HTERT RPE-1 (cell line): ENCODE results near the gene SHC4.
"Not testable (repeated sequence)": the region's sequence is repeated elsewhere in the genome, so short reads cannot be mapped to it uniquely, and the experiment has no call there.

ENCODE experiments used
- in situ Hi-C: fragments of 300-500 bp; cut with MboI; formaldehyde crosslinking; loops from 4 replicates; pipeline ENCODE4 v1.14.3; 2020; ENCODE audit warnings: low sequenced_read_pairs

SHC4 gene

GRCh38 chr15:48803877-48804276 is 159.8 kb downstream of the SHC4 start:
- in situ Hi-C loops, result no loop called here

- in situ Hi-C loops, result no loop called here
Observed at GRCh38 chr15:48802867-48803266, 160.9 kb downstream of the SHC4 start.

GRCh38 chr15:48802257-48802656 is 161.5 kb downstream of the SHC4 start:
- in situ Hi-C loops, result no loop called here

- in situ Hi-C loops, result no loop called here
Observed at GRCh38 chr15:48800811-48801455, 162.8 kb downstream of the SHC4 start.

GRCh38 chr15:48800245-48800644 is 163.5 kb downstream of the SHC4 start:
- in situ Hi-C loops, result no loop called here

- in situ Hi-C loops, result no loop called here
Observed at GRCh38 chr15:48798319-48798718, 165.4 kb downstream of the SHC4 start.

- in situ Hi-C loops, result no loop called here
Observed at GRCh38 chr15:48796930-48797329, 166.8 kb downstream of the SHC4 start.

GRCh38 chr15:48796521-48796920 is 167.2 kb downstream of the SHC4 start:
- in situ Hi-C loops, result no loop called here

- in situ Hi-C loops, result no loop called here
Observed at GRCh38 chr15:48795901-48796300, 167.8 kb downstream of the SHC4 start.

GRCh38 chr15:48794697-48795134 is 169.0 kb downstream of the SHC4 start:
- in situ Hi-C loops, result no loop called here

GRCh38 chr15:48792408-48792807 is 171.3 kb downstream of the SHC4 start:
- in situ Hi-C loops, result no loop called here

GRCh38 chr15:48790466-48791115 is 173.1 kb downstream of the SHC4 start:
- in situ Hi-C loops, result not testable (repeated sequence)

GRCh38 chr15:48785712-48786111 is 178.0 kb downstream of the SHC4 start:
- in situ Hi-C loops, result no loop called here

- in situ Hi-C loops, result no loop called here
Observed at GRCh38 chr15:48785195-48785594, 178.5 kb downstream of the SHC4 start.

- in situ Hi-C loops, result no loop called here
Observed at GRCh38 chr15:48784756-48785155, 179.0 kb downstream of the SHC4 start.

GRCh38 chr15:48782911-48783310 is 180.8 kb downstream of the SHC4 start:
- in situ Hi-C loops, result no loop called here

- in situ Hi-C loops, result no loop called here
Observed at GRCh38 chr15:48781481-48782081, 182.1 kb downstream of the SHC4 start.

GRCh38 chr15:48781017-48781416 is 182.7 kb downstream of the SHC4 start:
- in situ Hi-C loops, result no loop called here

GRCh38 chr15:48778331-48778730 is 185.4 kb downstream of the SHC4 start:
- in situ Hi-C loops, result no loop called here

GRCh38 chr15:48777645-48778330 is 185.9 kb downstream of the SHC4 start:
- in situ Hi-C loops, result no loop called here

- in situ Hi-C loops, result no loop called here
Observed at GRCh38 chr15:48775546-48775945, 188.2 kb downstream of the SHC4 start.

- in situ Hi-C loops, result no loop called here
Observed at GRCh38 chr15:48774484-48774883, 189.2 kb downstream of the SHC4 start.
